Astrocyte (in vitro differentiated cells and primary cell): ENCODE results near the gene PTPRD. TPM values are rescaled to one million over a fixed set of nuclear protein-coding genes. Genes with fewer than 3 reads are reported as not detected.

Source experiments
- DNase-seq: peaks from one replicate; pipeline ENCODE4 v3.0.0-alpha.2; 2010; ENCODE audit warnings: low read depth
- FAIRE-seq: peaks from 2 replicates; lab custom pipeline; 2011; peaks lifted over from hg19 to GRCh38; lab: Jason Lieb, UNC
- H2AFZ ChIP-seq: 2 replicates; pipeline ENCODE4 v1.6.0; 2012; ENCODE audit warnings: low read depth, low read length, inconsistent platforms
- H3K27ac ChIP-seq: 2 replicates; pipeline ENCODE4 v1.5.1; 2011; ENCODE audit warnings: low read depth, low read length, inconsistent platforms
- H3K27me3 ChIP-seq: 2 replicates; pipeline ENCODE4 v1.6.0; 2011; ENCODE audit warnings: low read length, inconsistent platforms; ENCODE audit not compliant: insufficient read depth
- H3K36me3 ChIP-seq: 2 replicates; pipeline ENCODE4 v1.5.1; 2011; ENCODE audit warnings: low read length, inconsistent platforms; ENCODE audit not compliant: insufficient read depth
- H3K4me1 ChIP-seq: 2 replicates; pipeline ENCODE4 v1.5.1; 2011; ENCODE audit warnings: low read length, inconsistent platforms; ENCODE audit not compliant: insufficient read depth
- H3K4me2 ChIP-seq: 2 replicates; pipeline ENCODE4 v1.6.0; 2012; ENCODE audit warnings: low read length, inconsistent platforms
- H3K4me3 ChIP-seq: 2 replicates; pipeline ENCODE4 v1.5.1; 2011; ENCODE audit warnings: low read depth, mild to moderate bottlenecking, low read length, inconsistent platforms; ENCODE audit not compliant: insufficient read depth
- H3K79me2 ChIP-seq: 2 replicates; pipeline ENCODE4 v1.6.0; 2012; ENCODE audit warnings: mild to moderate bottlenecking, low read length, inconsistent platforms; ENCODE audit not compliant: insufficient read depth
- H3K9ac ChIP-seq: 2 replicates; pipeline ENCODE4 v1.6.0; 2012; ENCODE audit warnings: mild to moderate bottlenecking, low read length, inconsistent platforms
- H3K9me3 ChIP-seq: 2 replicates; pipeline ENCODE4 v1.5.1; 2012; ENCODE audit warnings: low read depth, mild to moderate bottlenecking, low read length, inconsistent platforms; ENCODE audit not compliant: insufficient read depth
- H4K20me1 ChIP-seq: 2 replicates; pipeline ENCODE4 v1.6.0; 2012; ENCODE audit warnings: low read length, inconsistent platforms; ENCODE audit not compliant: insufficient read depth
- H3K27ac Mint-ChIP-seq: one replicate; pipeline ENCODE4 v1.8.0; 2021; ENCODE audit warnings: mild to moderate bottlenecking, mixed read lengths; ENCODE audit not compliant: unreplicated experiment
- H3K27me3 Mint-ChIP-seq: one replicate; pipeline ENCODE4 v1.8.0; 2021; ENCODE audit warnings: low read depth, mixed read lengths; ENCODE audit not compliant: unreplicated experiment
- H3K36me3 Mint-ChIP-seq: one replicate; pipeline ENCODE4 v1.8.0; 2021; ENCODE audit warnings: low read depth, mixed read lengths; ENCODE audit not compliant: unreplicated experiment
- H3K4me1 Mint-ChIP-seq: one replicate; pipeline ENCODE4 v1.8.0; 2021; ENCODE audit warnings: low read depth, mixed read lengths; ENCODE audit not compliant: unreplicated experiment
- H3K4me3 Mint-ChIP-seq: one replicate; pipeline ENCODE4 v1.8.0; 2021; ENCODE audit warnings: mild to moderate bottlenecking, moderate library complexity, mixed read lengths; ENCODE audit not compliant: unreplicated experiment
- H3K9me3 Mint-ChIP-seq: one replicate; pipeline ENCODE4 v1.8.0; 2021; ENCODE audit warnings: mild to moderate bottlenecking, mixed read lengths; ENCODE audit not compliant: unreplicated experiment
- CTCF ChIP-seq: IDR thresholded peaks from 2 replicates; pipeline ENCODE4 v1.5.1; 2011; ENCODE audit warnings: low read depth, mild to moderate bottlenecking, inconsistent platforms, low read length, moderate library complexity; ENCODE audit not compliant: insufficient read depth
- EZH2 ChIP-seq: IDR thresholded peaks from 2 replicates; pipeline ENCODE4 v1.6.1; 2012; ENCODE audit warnings: mild to moderate bottlenecking, low read length, inconsistent platforms; ENCODE audit not compliant: insufficient read depth
- total RNA-seq: library from RNA; stranded (reverse); gene quantifications from 2 replicates; pipeline ENCODE4 v1.2.1, GENCODE V29; 2021

Gene PTPRD
- total RNA-seq, 1 donor from 2014 or later, result 88.1 TPM

- no peaks in the 10 kb centered on the region for H3K27me3 ChIP-seq
- no peak overlapping the region for H3K4me3 Mint-ChIP-seq
- no peak overlapping the region for H3K4me2 ChIP-seq
- no peak overlapping the region for H3K27ac ChIP-seq
- no peak for TF ChIP-seq EZH2
- TF ChIP-seq CTCF, result no peak
- no peaks in the 10 kb centered on the region for H3K27me3 Mint-ChIP-seq
- H3K9me3 Mint-ChIP-seq, result peaks cover 10% of the 10 kb centered on the region
- no peaks in the 10 kb centered on the region for H3K36me3 ChIP-seq
- no peak overlapping the region for H3K9ac ChIP-seq
- H4K20me1 ChIP-seq, result no peaks in the 10 kb centered on the region
- DNase-seq (no peak), FAIRE-seq (no peak)
- no peaks in the 10 kb centered on the region for H3K79me2 ChIP-seq
- peaks cover 17% of the 10 kb centered on the region for H3K36me3 Mint-ChIP-seq
- H3K27ac Mint-ChIP-seq, result peak overlapping the region; percentile 58
- H3K4me1 ChIP-seq, result no peaks in the 10 kb centered on the region
- H3K4me3 ChIP-seq, result no peak overlapping the region
- peaks cover 31% of the 10 kb centered on the region for H3K4me1 Mint-ChIP-seq
- no peaks in the 10 kb centered on the region for H3K9me3 ChIP-seq
- no peak overlapping the region for H2AFZ ChIP-seq
Observed at GRCh38 chr9:8332871-8333270, 2279.9 kb downstream of the PTPRD start.

GRCh38 chr9:8332331-8332650, 2280.5 kb downstream of the PTPRD start:
- H3K79me2 ChIP-seq, result no peaks in the 10 kb centered on the region
- no peak overlapping the region for H3K27ac ChIP-seq
- H3K27me3 Mint-ChIP-seq, result no peaks in the 10 kb centered on the region
- TF ChIP-seq EZH2 (no peak), CTCF (no peak)
- H3K36me3 ChIP-seq, result no peaks in the 10 kb centered on the region
- no peaks in the 10 kb centered on the region for H3K9me3 ChIP-seq
- DNase-seq, result peak; percentile 24
- peaks cover 19% of the 10 kb centered on the region for H3K36me3 Mint-ChIP-seq
- H3K4me1 Mint-ChIP-seq, result peaks cover 33% of the 10 kb centered on the region
- no peaks in the 10 kb centered on the region for H3K27me3 ChIP-seq
- H3K27ac Mint-ChIP-seq, result peak overlapping the region; percentile 58
- no peaks in the 10 kb centered on the region for H4K20me1 ChIP-seq
- no peak overlapping the region for H3K9ac ChIP-seq
- H3K4me1 ChIP-seq, result no peaks in the 10 kb centered on the region
- H3K4me3 ChIP-seq, result no peak overlapping the region
- no peak overlapping the region for H2AFZ ChIP-seq
- FAIRE-seq, result no peak
- peaks cover 10% of the 10 kb centered on the region for H3K9me3 Mint-ChIP-seq
- no peak overlapping the region for H3K4me2 ChIP-seq
- no peak overlapping the region for H3K4me3 Mint-ChIP-seq

- H3K27me3 Mint-ChIP-seq, result no peaks in the 10 kb centered on the region
Observed at GRCh38 chr9:8331507-8332330, 2281.1 kb downstream of the PTPRD start.

More at GRCh38 chr9:8331507-8332330, 2281.1 kb downstream of the PTPRD start:
- peaks cover 33% of the 10 kb centered on the region for H3K4me1 Mint-ChIP-seq
- Histone ChIP-seq H3K27ac (no peak overlapping the region), H3K9me3 (no peaks in the 10 kb centered on the region), H3K27me3 (no peaks in the 10 kb centered on the region), H3K9ac (no peak overlapping the region), H4K20me1 (no peaks in the 10 kb centered on the region), H2AFZ (no peak overlapping the region), H3K4me1 (no peaks in the 10 kb centered on the region), H3K4me2 (no peak overlapping the region), H3K36me3 (no peaks in the 10 kb centered on the region), H3K4me3 (no peak overlapping the region), H3K79me2 (no peaks in the 10 kb centered on the region)
- no peak for TF ChIP-seq CTCF
- no peak for TF ChIP-seq EZH2
- H3K4me3 Mint-ChIP-seq, result no peak overlapping the region
- FAIRE-seq (no peak), DNase-seq (no peak)
- peak overlapping the region; percentile 58 for H3K27ac Mint-ChIP-seq
- H3K36me3 Mint-ChIP-seq, result peaks cover 21% of the 10 kb centered on the region
- peaks cover 10% of the 10 kb centered on the region for H3K9me3 Mint-ChIP-seq
